Activated naive CD4-positive, alpha-beta T cell treated with Interleukin-2 at 50 U/mL for 16 hours (primary cell): ENCODE results near the gene ZZZ3.
"Not testable (repeated sequence)": the region's sequence is repeated elsewhere in the genome, so short reads cannot be mapped to it uniquely, and the experiment has no call there.

ENCODE experiments used
- DNase-seq: peaks from one replicate; pipeline ENCODE4 v3.0.0-alpha.2; 2020

ZZZ3 gene

DNA sequence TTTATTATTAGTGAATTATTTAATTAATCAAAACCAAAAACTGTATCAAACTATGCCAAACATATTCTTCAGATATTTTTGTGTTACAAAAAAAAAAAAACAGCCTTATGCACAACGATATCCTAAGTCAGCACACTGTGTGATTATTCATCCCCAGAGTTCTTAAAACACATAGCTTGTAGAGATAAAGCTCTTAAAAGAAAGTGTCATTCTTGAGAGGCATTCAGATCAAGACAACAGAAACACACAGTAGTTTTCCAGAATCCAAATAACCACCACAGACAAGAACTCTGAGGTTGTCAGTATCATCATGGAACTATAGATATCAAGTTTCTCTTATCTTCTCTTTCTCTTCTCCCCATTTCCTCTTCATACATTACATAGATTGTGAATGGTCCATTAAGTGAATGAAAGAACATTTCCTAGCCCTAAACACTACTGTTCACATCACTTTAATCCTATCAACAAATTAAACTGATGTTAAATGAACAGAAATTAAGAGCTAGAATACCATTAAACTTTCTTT lies 13.5 kb downstream of the ZZZ3 start:
- DNase-seq: no peak

DNA sequence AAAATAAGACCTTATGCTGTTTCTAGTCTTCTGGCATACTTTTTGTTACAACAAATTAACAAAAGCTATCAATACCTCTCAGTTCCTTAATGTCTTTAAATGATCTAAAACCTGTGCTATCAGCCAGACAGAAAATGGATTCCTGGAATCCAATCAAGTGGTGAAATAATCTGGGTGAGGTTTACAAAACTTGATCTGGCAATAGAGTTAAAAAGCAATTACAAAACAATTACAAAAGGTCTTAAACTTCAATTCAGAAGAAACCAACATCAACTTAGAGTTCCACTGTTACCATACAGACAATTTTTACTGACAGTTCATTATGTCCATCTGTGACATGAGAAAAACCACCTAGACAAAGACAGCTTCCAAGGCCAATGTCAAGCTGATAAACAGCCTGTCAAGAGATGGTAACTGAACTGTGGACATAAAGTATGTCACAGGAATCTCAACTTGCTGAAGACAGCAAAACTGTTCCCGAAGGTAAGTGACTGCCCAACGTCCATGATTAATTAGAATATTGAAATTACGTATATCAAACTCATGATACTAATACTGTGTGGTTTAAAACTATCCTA lies 17.4 kb downstream of the ZZZ3 start:
- no peak for DNase-seq

DNA sequence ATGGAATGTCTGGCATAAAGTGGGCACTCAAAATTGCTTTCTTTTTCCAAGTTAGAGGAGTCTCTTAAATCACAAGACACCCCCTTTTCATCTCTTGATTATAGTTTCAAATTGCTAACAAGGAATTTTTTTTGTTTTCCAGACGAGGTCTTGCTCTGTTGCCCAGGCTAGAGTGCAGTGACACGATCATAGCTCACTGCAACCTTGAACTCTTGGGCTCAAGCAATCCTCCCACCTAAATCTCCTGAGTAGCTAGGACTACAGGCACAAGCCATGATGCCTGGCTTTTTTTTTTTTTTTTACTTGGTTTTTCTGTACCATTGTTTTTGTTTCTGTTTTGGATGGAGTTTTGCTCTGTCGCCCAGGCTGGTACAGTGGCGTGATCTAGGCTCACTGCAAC lies 20.8 kb downstream of the ZZZ3 start:
- no peak for DNase-seq

DNA sequence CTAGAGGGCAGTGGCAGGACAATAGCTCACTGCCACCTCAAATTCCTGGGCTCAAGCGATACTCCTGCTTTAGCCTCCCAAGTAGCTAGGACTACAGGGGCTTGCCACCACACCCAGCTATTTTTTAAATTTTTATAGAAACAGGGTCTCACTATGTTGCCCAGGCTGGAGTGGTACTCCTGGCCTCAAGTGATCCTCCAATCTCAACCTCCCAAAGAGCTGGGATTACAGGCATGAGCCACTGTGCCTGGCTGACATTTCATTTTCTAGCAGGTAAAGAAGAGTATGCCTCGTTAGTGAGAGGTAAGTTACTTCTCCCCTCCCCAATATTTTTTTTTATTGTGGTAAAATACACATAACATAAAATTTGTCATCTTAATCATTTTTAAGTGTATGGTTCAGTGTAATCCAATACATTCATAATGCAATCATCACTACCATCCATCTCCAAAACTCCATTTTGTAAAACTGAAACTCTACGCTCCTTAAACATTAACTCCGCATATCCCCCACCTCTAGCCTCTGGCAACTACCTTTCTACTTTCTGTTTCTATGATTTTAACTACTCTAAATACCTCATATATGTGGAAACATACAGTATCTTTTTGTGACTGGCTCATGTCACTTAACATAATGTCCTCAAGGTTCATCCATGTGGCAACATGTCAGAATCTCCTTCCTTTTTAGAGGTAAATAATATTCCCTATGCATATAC lies 22.4 kb downstream of the ZZZ3 start:
- DNase-seq: no peak

GRCh38 chr1:77658271-77658670 lies 24.2 kb downstream of the ZZZ3 start:
- no peak for DNase-seq

DNA sequence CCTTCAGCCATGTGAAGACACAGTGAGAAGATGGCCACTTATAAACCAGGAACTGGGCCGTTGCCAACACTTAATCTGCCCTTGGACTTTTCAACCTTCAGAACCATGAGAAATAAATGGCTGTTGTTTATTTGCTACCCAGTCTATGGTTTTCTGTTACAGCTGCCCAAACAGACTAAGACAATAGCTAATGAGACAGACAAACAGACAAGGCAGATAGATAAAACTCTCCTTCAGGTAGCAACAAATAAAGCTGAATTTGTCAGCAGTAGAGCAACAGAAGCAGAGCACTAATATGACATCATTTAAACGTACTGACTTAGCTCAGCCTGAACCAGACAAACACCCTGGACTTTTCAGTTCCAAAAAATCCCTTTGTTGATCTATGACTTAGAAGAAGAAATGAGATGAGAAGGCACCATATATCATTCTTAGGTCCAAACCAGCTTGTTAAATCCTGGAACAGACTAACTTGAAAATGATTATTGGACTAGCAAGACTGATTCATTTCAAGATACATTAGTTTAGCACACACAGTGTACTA lies 27.0 kb downstream of the ZZZ3 start:
- no peak for DNase-seq

DNA sequence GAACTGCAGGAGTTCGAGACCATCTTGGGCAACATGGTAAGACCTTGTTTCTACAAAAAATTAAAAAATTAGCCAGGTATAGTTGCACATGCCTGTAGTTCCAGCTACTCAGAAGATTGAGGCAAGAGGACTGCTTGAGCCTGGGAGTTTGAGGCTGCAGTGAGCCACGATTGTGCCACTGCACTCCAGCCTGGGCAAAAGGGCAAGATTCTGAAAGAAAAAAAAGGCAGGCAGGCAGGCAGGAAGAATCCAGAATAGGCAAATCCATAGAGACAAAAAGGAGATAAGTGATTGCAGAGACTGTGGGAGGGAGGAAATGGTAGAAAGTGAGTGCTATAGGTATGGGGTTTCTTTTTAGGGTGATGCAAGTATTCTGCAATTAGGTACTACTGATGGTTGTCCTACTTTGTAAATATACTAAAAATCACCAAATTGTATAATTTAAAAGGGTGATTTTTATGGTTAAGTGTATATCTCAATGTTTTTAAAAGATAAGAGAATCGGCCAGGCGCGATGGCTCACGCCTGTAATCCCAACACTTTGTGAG lies 29.4 kb downstream of the ZZZ3 start:
- no peak for DNase-seq

DNA sequence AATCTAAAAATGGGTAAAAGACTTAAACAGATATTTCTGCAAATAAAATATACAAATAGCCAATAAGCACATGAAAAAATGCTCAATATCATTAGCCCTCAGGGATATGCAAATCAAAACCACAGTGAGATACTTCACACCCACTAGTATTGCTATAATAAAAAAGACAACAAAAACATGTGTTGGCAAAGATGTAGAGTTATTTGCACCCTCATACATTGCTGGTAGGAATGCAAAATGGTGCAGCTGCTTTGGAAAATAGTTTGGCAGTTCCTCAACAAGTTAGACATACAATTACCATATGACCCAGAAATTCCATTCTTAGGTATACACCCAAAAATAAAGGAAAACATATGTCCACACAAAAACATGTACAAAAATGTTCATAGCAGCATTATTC lies 30.2 kb downstream of the ZZZ3 start:
- no peak for DNase-seq

DNA sequence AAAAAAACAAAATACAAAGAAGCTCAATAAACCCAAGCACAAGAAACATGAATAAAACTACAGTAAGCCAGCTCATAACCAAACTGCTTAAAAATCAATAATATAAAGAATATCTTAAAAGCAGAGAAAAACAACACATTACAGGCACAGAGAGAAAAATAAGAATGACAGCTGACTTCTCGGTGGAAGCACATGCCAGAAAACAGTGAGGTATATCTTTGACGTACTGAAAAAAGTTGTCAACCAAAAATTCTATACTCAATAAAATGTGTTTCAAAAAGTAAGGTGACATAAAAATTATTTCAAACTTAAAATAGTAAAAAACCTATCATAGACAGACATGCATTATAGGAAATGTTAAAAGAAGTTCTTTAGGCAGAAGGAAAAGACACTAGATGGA lies 33.3 kb downstream of the ZZZ3 start:
- no peak for DNase-seq

- DNase-seq: not testable (repeated sequence)
Observed at GRCh38 chr1:77646224-77646623, 36.2 kb downstream of the ZZZ3 start.

DNA sequence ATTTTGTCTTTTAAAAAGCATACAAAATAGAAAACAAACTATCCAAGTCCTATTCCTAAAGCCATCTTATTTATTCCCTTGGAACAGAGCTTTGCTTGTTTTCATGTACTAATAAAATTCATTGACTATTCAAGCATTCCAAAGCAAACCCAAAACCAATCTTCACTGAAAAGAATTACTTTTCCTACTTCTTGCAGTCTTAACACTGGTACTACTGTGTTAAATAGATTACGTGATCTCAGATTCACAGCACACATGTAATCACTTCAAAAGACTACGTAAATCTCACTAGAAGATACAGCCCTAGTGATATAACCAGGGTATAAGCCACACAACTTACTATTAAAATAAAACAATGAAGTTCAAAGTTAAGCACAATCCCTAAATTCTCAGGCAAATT lies 39.0 kb downstream of the ZZZ3 start:
- DNase-seq: no peak

DNA sequence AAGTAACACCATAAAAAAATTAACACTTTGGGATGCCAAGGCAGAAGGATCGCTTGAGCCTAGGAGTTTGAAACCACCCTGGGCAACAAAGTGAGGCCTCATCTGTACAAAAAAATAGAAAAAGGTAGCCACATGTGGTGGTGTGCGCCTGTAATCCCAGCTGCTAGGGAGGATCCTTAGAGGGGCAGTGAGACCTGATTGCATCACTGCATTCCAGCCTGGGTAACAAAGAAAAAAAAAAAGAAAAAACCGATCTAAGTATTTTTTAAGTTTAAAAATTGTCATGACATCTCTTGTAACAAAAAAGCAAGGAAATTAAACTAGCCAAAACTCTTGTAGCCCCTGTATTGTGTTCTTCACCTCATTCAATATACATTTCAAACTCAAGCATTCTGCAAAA lies 39.5 kb downstream of the ZZZ3 start:
- no peak for DNase-seq

DNA sequence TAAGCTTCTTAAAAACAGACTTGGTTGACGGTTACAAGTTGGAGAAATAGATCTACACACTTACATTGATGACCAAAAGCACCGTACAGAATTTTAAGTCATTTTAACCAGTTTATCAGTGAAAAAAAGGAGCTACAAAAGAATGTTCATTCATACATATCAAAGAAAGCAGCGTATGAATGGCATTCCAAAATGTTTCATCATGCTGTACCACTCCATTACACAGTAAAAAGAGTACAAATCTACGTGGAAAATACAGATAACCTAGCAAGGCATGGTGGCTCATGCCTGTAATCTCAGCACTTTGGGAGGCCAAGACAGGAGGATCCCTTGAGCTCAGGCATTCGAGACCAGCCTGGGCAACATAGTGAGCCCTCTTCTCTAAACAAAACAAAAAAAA lies 40.3 kb downstream of the ZZZ3 start:
- no peak for DNase-seq

- no peak for DNase-seq
Observed at GRCh38 chr1:77639557-77640069, 42.8 kb downstream of the ZZZ3 start.

DNA sequence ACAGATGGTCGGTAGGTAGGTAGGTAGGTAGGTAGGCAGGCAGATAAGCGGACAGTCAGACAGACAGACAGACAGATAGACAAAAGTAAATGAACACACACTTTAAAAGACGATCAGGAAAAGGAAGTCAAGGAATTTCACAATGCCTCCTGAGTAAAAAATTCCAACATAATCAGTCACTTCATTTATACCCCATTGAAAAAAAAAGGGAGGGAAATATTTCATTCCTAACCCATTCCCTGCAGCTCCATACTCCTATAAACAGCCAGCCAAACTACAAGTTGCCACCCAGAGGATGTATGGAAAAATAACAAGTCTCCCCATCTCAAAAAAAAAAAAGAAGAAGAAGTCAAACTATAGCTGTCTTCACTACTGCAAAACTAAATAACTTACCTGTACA lies 43.4 kb downstream of the ZZZ3 start:
- DNase-seq: no peak

- no peak for DNase-seq
Observed at GRCh38 chr1:77636864-77637263, 45.6 kb downstream of the ZZZ3 start.
